HG03108 (cell line): ENCODE results near the gene ANKS1B.

Source experiments
- ATAC-seq: cut with Tn5 transposase; IDR thresholded peaks from one replicate; pipeline ENCODE4 v1.9.1; 2021; ENCODE audit warnings: moderate library complexity; ENCODE audit not compliant: unreplicated experiment

Gene ANKS1B

DNA sequence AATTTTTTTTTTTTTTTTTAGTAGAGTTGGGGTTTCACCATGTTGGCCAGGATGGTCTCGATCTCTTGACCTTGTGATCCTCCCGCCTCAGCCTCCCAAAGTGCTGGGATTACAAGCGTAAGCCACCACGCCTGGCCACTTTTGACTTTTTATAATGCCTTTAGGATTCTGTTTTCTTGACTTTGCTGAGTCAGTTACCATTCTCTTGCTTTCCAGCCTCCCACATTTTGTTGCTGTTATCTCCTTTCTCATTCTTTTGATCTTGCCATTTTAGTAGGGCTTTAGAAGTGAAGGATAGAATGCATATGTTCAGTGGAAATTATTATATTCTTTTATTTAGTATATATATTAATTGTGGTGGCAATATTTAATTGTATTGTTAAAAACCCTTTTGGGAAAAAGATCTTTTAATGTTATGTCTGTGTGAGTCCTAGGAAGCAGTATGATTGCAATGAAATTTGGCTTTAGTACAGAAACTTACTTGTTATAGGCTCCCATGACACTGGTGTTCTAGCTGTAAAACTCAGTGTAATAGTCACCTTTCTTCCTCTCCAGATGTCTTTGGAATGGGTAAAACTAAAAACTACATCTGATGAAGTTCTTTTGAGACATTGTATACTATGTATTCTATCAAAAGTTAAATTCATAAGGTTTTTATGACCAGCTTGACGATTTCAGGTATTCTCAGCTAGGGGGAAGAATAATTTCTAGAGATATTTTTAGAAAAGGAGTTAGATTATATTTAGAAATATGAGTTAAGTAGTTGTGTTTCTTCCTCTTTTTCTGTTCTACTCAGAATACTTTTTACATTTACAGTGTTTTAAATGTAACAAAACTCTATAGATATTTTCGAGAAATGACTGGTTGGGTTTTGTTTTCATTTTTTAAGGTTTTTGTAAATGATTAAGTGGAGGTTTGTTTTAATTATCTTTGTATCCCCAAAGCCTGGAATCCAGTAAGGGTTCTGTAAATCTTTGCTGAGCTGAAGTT lies 1264.9 kb downstream of the ANKS1B start:
- no peak for ATAC-seq

DNA sequence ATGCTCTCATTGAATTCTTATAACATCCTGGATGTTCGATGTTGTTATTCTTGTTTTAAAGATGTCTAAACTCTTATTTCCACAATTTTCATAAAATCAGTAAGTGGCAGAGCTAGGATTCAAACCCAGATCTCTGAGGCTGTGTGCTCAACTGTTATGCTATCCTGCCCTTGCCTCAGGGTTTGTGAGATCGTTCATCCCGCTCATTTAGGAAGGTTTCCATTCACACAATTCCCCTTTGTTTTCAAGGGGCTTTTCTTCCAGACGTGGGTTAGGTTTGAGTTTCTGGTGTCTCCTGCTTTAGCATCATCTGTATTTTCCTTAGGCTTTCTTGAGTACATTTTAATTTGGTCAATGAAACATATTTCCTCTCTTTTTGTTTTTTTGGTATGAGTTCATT lies 1270.3 kb downstream of the ANKS1B start:
- no peak for ATAC-seq

DNA sequence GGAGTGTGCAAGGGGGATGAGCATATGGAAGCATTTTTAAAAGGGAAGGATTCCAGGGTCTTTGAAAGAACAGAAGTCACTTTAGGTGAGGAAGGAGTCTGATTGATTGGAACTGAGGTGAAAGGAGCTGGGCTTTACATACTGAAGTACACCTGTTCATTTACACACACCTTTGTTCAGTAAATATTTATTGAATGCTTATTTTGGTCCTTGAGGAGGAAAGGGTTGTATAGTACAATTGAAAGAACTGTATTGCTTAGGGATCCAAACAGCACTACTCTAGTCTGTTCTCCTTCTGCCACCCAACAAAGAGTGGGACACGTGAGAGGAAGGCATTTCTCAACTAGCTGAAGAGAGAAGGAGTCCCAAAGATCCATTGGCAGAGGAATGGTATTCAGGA lies 1275.7 kb downstream of the ANKS1B start:
- ATAC-seq = no peak

DNA sequence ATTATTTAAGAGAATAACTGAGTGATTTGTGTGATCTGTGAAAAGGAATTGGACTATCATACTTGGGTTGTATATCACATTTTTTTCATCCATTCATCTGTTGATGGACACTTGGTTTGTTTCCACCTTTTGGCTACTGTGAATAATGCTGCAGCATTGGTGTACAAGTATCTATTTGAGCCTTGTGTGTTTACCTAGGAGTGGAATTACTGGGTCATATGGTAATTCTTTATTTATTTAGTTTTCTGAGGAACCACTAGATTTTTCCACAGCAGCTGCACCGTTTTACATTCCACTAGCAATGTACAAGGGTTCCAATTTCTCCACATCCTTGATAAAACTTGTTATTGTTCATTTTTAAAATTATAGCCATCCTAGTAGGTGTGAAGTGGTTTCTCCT lies 1283.6 kb downstream of the ANKS1B start:
- ATAC-seq = no peak

DNA sequence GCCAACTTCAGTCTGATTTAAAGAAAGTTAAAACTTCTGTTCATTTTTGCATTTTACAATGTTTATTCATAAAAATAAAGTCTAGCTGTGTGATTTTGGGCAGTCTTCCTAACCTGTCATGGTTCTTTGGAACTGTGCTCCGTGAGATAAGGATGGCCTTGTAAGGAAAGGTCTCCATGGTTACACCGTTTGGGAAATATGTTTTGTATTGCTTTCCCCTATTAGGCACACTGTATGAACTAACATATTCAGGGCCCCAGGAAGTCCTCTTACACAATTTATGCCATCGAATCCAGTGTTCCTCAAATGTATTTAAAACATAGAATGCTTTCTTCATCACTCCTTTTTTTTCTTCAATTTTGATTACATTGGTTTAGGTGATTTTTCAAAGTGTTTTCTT lies 1285.2 kb downstream of the ANKS1B start:
- ATAC-seq = no peak

DNA sequence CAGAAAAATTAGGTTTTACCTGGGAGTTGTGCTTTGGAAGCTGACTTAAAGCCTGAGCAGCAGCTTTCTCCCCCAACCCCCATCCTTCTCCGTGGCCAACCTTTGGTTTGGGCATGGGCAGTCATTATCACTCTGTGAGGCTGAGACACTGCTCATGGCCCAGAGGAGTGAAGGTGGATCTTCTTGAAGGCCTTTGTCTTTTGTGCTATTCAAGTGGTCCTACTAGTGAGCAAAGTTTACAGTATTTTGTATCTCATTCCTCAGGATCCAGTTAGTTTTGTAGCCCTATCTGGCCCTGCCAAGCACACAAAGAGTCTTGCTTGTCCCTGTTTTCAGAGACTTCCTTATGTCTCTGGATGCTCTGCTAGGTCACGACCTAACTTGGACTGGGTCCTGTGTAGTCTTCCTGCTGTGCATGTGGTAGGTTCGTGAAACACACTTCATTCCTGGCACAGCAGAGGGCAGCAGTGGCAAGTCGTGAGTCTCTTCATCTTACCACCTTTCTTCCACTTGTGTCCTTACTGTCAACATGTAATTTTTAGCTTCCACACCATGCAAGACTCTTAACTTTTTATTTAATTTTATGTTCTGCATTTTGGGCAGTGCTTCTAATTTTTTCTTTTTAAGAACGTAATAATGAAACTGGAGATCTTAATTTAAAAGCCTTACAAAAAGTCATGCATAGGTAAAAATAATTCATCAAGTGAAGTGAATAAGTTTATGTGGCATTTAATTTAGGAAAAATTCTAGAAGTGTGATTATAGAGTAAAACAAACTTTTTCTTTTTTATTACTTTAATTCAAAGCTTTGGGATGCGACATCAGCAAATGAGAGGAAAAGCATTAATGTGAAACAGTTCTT lies 1285.9 kb downstream of the ANKS1B start:
- peak; percentile 83 for ATAC-seq

DNA sequence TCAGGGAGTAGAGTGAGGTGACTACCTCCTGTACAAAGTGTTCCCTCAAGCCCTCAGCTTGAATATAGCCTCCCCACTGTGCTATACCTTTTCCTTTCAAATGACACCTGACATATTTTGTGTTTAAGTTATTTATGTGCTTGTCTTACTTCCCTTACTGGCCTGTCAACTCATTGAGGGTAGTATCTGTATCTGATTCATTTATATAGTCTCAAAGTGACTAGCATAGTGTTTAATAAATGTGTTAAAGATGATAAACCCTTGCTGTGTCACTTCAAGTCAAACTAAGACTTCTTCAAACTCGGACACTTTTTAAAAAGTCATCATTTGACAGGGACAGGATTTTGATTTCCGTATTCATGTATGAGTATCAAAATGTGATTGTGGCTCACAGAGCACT lies 1287.5 kb downstream of the ANKS1B start:
- no peak for ATAC-seq

DNA sequence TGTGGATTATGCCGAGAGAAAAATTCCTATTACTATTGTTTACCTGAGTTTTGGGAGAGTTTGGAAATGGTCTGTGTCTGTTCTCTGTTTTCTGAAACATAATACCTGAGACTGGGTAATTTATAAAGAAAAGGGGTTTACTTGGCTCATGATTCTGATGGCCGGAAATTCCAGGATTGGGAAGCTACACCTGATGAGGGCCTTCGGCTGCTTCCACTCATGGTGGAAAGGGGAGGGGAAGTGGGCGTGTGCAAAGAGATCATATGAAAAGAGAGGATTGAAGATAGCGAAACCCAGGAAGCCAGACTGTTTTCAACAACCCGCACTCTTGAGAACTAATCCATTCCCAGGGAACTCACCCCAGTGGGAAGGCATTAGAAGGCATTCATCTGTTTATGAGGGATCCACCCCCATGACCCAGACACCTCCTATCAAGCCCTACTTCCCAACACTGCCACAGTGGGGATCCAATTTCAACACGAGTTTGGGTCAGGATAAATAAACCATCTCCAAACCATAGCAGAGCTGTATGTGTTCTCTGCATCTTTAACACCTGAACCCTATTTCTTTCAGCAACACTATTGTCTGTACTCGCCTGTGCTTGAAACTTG lies 1288.6 kb downstream of the ANKS1B start:
- no peak for ATAC-seq

DNA sequence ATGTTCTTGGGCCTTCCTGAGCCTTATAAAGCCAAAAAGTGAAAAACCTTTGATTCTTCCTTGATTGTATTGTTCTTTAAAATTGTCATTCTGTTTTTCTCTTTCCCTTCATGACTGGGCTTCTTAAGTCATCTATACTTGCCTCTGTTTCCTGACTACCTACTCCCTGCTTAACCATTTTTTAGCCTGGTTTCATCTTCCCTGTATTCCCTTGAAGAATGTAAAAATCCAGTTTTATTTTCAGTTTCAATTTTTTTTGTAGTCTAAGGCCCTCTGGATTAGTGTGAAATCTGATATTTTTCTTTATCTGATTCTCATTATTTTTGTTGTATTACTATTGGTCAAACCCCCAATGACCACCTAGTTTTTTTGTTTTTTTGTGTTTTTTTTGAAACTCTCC lies 1293.4 kb downstream of the ANKS1B start:
- ATAC-seq = no peak

DNA sequence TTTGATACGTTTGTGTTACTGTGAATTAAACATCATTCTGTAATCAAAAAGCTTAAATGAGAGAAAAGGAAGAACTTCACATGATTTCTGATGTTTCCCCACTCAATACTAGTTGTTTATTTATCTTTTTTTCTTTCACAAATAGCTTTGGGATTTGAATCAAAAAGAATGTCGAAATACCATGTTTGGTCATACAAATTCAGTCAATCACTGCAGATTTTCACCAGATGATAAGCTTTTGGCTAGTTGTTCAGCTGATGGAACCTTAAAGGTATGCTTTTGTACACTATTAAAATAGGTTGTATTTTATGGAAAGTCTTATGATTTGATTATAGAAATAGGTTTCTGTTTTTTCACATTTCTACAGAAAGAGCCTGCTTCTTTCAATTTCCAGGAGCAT lies 1298.1 kb downstream of the ANKS1B start:
- no peak for ATAC-seq
